ENCODE data around the gene CLMN.
"Not testable (repeated sequence)": the region's sequence is repeated elsewhere in the genome, so short reads cannot be mapped to it uniquely, and the experiment has no call there.

The CLMN gene

GRCh38 chr14:95141684-95142083 lies 178.0 kb downstream of the CLMN start:
- DNase-seq (ENCODE audit: low read depth in 2 of 2, low spot score in 1 of 2) = no peak

GRCh38 chr14:95140060-95140858 lies 179.4 kb downstream of the CLMN start:
- DNase-seq (ENCODE audit: low read depth in 2 of 2, low spot score in 1 of 2) = no peak

- DNase-seq (ENCODE audit: low read depth in 2 of 2, low spot score in 1 of 2) = no peak
Measured at GRCh38 chr14:95138876-95139275, 180.8 kb downstream of the CLMN start.

GRCh38 chr14:95138455-95138854 lies 181.3 kb downstream of the CLMN start:
- DNase-seq (ENCODE audit: low read depth in 2 of 2, low spot score in 1 of 2) = not testable (repeated sequence)

- DNase-seq (ENCODE audit: low read depth in 2 of 2, low spot score in 1 of 2) = no peak
Measured at GRCh38 chr14:95137804-95138167, 181.9 kb downstream of the CLMN start.

GRCh38 chr14:95137164-95137803 lies 182.4 kb downstream of the CLMN start:
- DNase-seq (ENCODE audit: low read depth in 2 of 2, low spot score in 1 of 2) = no peak

- DNase-seq (ENCODE audit: low read depth in 2 of 2, low spot score in 1 of 2) = no peak
Measured at GRCh38 chr14:95136631-95137030, 183.1 kb downstream of the CLMN start.

- DNase-seq (ENCODE audit: low read depth in 2 of 2, low spot score in 1 of 2) = no peak
Measured at GRCh38 chr14:95134304-95134933, 185.3 kb downstream of the CLMN start.

GRCh38 chr14:95133282-95133681 lies 186.4 kb downstream of the CLMN start:
- DNase-seq (ENCODE audit: low read depth in 2 of 2, low spot score in 1 of 2) = no peak

- no peak for DNase-seq (ENCODE audit: low read depth in 2 of 2, low spot score in 1 of 2)
Measured at GRCh38 chr14:95132760-95133159, 186.9 kb downstream of the CLMN start.

Measured in stimulated activated CD8-positive, alpha-beta memory T cell treated with anti-CD3 and anti-CD28 coated beads, Interleukin-4, amount 100 ng/mL, for 1 hour (primary cell).